ENCODE data around the gene CEND1.

- no peak for TF ChIP-seq POLR2A (IDR thresholded peaks at IDR 0.05; ENCODE audit: low read length)
- no peak for TF ChIP-seq GATA1 (IDR thresholded peaks at IDR 0.05; ENCODE audit: low read depth, low read length)
These were observed 27.3 kb downstream of the CEND1 start for GRCh38 chr11:762421-763072.
